HG02610 (cell line): ENCODE results near the gene EXOC4.

Experiments used
- ATAC-seq: cut with Tn5 transposase; IDR thresholded peaks from one replicate; pipeline ENCODE4 v1.9.1; 2021; ENCODE audit warnings: mild to moderate bottlenecking, moderate library complexity; ENCODE audit not compliant: unreplicated experiment

EXOC4 gene

GRCh38 chr7:133562621-133563020 is 309.7 kb downstream of the EXOC4 start:
- ATAC-seq, result no peak

- no peak for ATAC-seq
These were observed 310.4 kb downstream of the EXOC4 start for GRCh38 chr7:133563251-133563650.

GRCh38 chr7:133564484-133564883 is 311.6 kb downstream of the EXOC4 start:
- ATAC-seq, result no peak

DNA sequence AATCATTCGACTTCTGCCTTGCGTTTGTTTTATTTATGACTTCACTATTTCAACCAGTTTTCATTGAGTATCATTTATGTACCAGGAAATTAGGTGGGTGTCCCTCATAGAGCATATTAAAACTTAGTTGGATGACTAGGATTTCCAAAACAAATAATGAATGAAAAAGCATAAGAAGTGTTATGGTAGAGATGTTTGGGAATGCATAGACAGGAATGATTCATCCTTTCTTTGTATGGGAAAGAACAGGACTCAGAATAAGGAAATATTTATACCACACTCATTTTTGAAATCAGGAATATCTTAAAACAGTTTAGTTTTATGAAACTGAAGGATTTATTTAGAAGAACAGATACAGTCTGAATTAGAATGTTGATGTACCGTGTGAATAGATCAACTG is 315.7 kb downstream of the EXOC4 start:
- ATAC-seq, result no peak

GRCh38 chr7:133570321-133570720 is 317.4 kb downstream of the EXOC4 start:
- ATAC-seq, result no peak

- no peak for ATAC-seq
These were observed 318.2 kb downstream of the EXOC4 start for GRCh38 chr7:133571076-133571475.

GRCh38 chr7:133572087-133572486 is 319.2 kb downstream of the EXOC4 start:
- no peak for ATAC-seq

GRCh38 chr7:133572843-133573242 is 320.0 kb downstream of the EXOC4 start:
- no peak for ATAC-seq

DNA sequence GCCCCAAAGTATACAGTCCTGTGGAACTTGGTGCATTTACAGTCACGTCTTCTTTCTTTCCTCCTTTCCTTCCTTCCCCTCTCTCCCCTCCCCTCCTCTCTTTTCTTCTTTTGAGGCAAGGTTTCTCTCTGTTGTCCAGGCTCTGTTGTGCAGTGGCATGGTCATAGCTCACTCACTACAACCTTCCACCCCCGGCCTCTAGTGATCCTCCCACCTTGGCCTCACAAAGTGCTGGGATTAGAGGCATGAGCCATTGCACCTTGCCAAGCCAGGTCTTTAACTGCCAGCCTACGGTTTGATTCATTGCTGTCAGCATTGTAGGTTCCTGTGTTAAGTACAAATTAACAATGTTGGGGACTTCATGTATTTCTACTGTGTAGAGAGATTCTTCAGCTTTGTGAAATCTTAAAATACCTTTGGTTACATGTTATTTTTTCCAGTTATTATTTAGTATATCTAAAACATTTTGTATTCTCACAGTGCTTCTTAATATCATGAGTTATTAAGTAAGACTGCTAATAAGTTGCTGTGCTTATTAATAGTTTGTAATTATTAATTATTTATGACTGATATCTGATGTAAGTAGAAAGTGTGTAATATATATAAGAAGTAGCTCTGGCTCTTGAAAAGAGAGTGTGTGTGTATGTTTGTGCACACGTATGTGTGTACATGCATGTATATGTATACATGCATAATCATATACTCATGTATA is 320.8 kb downstream of the EXOC4 start:
- no peak for ATAC-seq

DNA sequence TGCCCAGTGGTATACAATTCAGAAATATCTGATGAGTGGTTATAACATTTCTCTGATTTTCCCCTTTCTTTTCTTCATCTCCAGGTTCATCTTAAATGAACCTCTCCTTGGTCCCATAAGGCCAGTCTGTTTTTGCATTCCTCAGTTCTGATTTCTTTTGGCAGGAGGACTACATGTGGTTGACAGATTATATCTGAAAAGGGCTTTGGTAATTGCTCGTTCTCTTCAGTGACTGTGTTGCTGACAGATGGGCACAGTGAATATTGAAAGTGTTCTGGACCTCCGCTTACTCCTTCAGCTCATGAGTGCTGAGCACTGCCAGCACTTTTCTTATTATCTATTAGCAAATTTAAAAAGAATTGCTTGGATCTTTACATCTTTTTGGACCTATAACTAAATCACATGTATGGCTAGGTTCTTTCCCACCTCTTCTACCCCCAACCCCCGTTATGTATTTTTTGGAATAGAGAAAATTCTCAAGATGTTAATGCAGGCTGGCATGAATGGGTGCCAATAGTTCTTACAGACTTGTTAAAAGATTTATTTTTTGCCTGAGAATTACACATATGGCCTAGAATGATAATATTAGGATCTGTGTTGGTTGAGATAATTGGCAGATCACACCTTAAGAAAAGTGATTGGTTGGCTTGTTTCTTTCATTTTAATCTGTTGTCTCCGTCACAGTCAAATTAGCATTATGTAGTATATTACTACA is 323.0 kb downstream of the EXOC4 start:
- ATAC-seq, result no peak

- ATAC-seq, result no peak
These were observed 323.8 kb downstream of the EXOC4 start for GRCh38 chr7:133576612-133577168.

DNA sequence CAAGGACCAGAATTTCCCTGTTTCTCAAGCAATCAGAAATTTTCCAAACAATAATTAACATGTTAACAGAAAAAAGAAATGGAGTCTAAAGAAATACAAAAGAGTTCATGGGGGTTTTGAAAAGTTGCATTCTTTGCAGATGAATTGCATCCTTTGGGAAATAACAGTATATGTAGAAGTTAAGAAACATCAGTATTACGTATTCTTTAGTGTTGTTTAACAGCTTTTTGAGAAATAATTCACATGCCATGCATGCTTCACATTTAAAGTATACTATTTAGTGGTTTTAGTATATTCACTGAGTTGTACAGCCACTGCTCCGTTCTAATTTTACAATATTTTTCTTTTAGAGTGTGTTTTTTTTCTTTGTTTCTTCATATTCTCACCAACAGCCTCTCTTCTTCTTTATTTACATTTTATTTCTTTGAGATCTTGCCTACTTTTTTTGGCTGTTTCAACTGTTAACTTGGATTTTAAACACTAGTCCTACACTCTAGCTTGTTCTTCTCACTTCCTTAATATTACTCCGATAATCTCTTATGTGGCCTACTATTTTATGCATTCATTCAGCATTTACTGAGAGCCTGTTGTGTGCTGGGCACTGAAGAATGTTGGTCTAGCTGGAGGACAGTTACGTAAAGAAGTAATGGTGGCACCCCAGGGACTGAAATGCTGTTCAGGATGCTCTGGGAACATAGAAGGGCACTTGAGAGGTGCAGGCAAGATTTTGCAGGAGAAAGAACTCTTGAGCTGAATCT is 330.1 kb downstream of the EXOC4 start:
- ATAC-seq, result no peak

GRCh38 chr7:133583545-133584171 is 330.8 kb downstream of the EXOC4 start:
- ATAC-seq, result no peak

DNA sequence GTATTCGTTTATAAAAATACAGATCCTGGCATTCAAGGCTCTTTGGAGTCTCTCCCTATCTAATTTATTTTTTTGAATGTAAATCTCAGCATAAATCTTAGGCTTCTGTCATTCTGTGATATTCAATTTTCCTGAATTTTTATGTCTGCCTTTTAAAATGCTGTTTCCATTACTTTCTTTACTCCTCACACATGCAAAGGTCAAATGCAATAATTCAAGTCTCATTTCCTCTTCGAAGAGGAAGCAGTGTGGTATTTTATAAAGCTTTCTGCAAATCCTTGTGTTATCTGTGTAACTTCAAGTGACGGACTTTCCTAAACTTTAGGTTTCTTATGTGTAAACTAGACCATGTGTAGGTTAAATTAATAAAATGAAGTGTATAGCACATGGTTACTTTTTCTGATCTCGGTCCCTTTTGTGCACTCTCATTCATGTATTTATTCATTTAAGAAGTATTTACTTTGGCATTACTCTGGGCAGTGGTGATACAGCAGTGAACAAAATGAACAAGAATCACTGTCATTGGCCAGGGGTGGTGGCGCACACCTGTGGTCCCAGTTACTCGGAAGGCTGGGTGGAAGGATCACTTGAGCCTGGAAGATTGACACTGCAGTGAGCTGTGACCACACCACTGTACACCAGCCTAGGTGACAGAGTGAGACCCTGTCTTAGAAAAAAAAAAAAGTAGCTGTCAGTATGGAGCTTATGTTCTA is 332.2 kb downstream of the EXOC4 start:
- ATAC-seq, result no peak

- no peak for ATAC-seq
These were observed 333.4 kb downstream of the EXOC4 start for GRCh38 chr7:133586253-133586652.

GRCh38 chr7:133587903-133588302 is 335.0 kb downstream of the EXOC4 start:
- ATAC-seq, result no peak

- ATAC-seq, result no peak
These were observed 337.9 kb downstream of the EXOC4 start for GRCh38 chr7:133590795-133591194.

GRCh38 chr7:133591704-133592340 is 338.9 kb downstream of the EXOC4 start:
- no peak for ATAC-seq

DNA sequence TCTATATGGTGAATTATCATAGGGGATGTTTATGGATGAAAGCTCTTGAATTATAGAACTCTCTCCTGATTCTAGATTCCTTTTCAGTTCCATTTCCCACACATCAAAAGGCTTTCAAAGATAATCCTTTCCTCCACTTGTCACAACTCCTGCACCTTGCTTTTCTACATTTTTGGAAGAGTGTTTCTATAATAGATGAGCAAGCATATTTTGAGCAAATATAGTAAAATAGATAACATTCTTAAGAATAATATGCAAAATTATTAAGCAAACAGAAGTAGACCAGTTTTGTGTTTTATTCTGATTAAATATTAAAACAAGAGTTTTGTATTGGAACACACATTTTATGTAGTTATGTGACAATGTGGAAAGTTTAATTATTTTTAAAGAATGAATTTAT is 340.7 kb downstream of the EXOC4 start:
- no peak for ATAC-seq

- ATAC-seq, result no peak
These were observed 348.7 kb downstream of the EXOC4 start for GRCh38 chr7:133601617-133602016.
